ENCODE data around the gene CNGA4. TPM values are rescaled to one million over a fixed set of nuclear protein-coding genes. Genes with fewer than 3 reads are reported as not detected.

The CNGA4 gene
- total RNA-seq, 1 donor from 2014 or later: not detected

DNA sequence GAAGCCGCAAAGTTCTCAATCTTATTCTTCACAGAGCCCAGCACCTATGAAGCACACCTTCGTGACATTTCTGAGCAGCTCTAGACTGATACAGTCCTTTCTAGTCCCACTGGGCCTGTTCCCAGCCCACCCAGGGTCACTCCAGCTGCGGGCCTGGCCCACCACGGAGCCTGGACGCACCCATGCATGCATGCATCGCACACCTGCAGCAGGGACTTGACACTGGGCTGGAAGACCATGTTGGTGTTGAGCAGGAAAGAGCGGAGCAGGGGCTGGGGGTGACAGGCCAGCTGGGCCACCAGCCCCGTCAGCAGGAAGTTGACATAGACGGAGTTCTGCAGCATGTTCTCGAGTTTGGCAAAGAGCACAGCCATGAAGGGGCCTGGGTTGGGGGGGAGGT is 24.4 kb upstream of the CNGA4 start:
- H3K4me3 ChIP-seq: no peak overlapping the region
- ATAC-seq: no peak
- no peak overlapping the region for H3K27ac ChIP-seq
- peaks cover 97% of the 10 kb centered on the region for H3K36me3 ChIP-seq
- no peaks in the 10 kb centered on the region for H3K9me3 ChIP-seq
- DNase-seq: no peak
- no peak for TF ChIP-seq CTCF (IDR thresholded peaks at IDR 0.05)
- H3K27me3 ChIP-seq: no peaks in the 10 kb centered on the region
- intact Hi-C loops (cut with DNase I): no loop called here
- H3K4me1 ChIP-seq: no peaks in the 10 kb centered on the region

DNA sequence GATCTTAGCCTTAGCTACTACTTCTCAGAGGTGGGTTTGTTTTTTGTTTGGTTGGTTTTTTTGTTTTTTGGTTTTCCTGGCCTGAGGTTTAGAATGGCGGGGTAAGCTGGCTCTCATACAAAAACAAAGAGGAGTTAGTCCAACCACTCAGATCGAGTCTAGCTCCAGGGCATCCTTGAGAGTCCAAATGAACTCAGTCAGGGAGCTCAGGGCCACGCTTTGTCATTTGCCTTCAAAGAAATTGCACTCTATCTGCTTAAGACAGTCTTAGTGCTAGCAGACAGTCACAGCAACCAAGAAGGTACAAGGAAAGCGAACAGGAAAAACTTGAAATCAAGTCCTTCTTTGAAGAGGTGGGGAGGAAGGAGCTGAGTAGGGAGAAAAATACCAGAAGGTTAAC is 22.4 kb upstream of the CNGA4 start:
- H3K36me3 ChIP-seq: peaks cover 99% of the 10 kb centered on the region
- DNase-seq (no peak), ATAC-seq (no peak)
- no peaks in the 10 kb centered on the region for H3K9me3 ChIP-seq
- no peak for TF ChIP-seq CTCF (IDR thresholded peaks at IDR 0.05)
- intact Hi-C loops (cut with DNase I): no loop called here
- H3K4me3 ChIP-seq: no peak overlapping the region
- H3K27ac ChIP-seq: no peak overlapping the region
- H3K27me3 ChIP-seq: no peaks in the 10 kb centered on the region
- H3K4me1 ChIP-seq: no peaks in the 10 kb centered on the region

- peaks cover 99% of the 10 kb centered on the region for H3K36me3 ChIP-seq
- no peak for DNase-seq
- intact Hi-C loops (cut with DNase I): no loop called here
Observed at GRCh38 chr11:6217722-6218121, 21.2 kb upstream of the CNGA4 start.

DNA sequence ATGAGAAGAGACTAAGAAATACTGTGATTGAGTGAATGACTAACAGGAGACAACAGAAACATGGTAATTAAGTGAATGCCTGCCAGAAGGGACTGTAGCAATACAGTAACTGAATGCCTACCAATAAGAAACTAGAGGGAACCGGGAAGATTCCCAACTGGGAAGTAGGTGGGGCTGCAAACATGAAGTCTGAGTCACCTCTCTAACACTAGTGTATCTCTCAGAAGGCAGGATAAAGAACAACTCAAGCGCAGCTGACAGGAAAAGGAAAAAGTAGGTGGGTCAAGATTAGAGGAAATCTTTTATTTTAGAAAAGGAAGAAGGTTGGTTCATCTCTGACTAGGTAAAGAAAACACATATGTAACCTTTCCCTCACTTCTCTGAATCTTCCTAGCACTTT is 19.5 kb upstream of the CNGA4 start:
- DNase-seq (no peak), ATAC-seq (peak; percentile 64)
- H3K9me3 ChIP-seq: no peaks in the 10 kb centered on the region
- intact Hi-C loops (cut with DNase I): no loop called here
- no peaks in the 10 kb centered on the region for H3K27me3 ChIP-seq
- H3K36me3 ChIP-seq: peaks cover 99% of the 10 kb centered on the region
- H3K4me3 ChIP-seq: no peak overlapping the region
- TF ChIP-seq CTCF (IDR thresholded peaks at IDR 0.05): no peak
- H3K4me1 ChIP-seq: no peaks in the 10 kb centered on the region
- no peak overlapping the region for H3K27ac ChIP-seq

More at GRCh38 chr11:6217722-6218121, 21.2 kb upstream of the CNGA4 start:
- Histone ChIP-seq H3K27me3 (no peaks in the 10 kb centered on the region), H3K9me3 (no peaks in the 10 kb centered on the region), H3K27ac (no peak overlapping the region), H3K4me3 (no peak overlapping the region), H3K4me1 (no peaks in the 10 kb centered on the region)
- no peak for TF ChIP-seq CTCF (IDR thresholded peaks at IDR 0.05)
- no peak for ATAC-seq

DNA sequence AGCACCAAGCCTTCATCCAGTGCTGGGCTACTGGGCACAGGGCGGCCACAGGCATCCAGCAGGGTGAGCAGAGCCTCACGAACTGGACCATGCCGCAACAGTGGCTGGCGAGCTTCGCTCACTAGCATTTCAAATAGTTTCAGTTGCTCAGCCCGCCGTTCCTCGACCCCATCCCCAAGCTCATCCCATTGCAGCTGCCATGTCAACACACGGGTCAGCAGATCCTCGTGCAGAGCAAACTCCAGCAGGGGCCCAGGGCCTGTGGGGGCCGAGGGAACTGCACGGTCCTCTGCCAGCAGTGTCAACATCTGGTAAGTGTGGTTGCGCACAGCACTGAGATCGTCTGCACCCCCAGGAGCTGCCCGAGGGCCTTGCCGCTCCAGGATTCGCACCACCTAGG is 15.0 kb upstream of the CNGA4 start:
- no peaks in the 10 kb centered on the region for H3K27me3 ChIP-seq
- H3K4me1 ChIP-seq: peaks cover 18% of the 10 kb centered on the region
- no peaks in the 10 kb centered on the region for H3K9me3 ChIP-seq
- H3K4me3 ChIP-seq: no peak overlapping the region
- H3K36me3 ChIP-seq: peaks cover 57% of the 10 kb centered on the region
- intact Hi-C loops (cut with DNase I): no loop called here
- H3K27ac ChIP-seq: no peak overlapping the region
- ATAC-seq: no peak
- no peak for TF ChIP-seq CTCF (IDR thresholded peaks at IDR 0.05)
- no peak for DNase-seq

DNA sequence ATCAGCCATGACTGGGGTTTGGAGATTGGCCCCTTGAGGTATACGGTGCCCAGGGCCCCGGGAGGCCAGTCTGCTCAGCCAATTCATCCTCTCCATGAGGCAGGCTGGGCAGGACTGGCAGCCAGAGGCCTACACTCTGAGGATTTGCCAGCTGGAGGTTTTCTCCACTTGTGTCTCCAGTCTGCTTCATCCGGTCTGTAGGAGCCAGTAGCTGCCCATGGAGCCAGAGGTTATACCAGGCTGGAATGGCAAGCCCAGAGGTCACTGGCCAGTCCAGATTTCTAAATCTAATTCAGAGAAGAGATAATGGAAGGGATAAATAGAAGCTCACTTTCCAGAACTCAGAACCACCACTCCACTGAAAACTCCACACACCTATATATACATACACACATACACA is 14.5 kb upstream of the CNGA4 start:
- DNase-seq (no peak), ATAC-seq (no peak)
- peaks cover 20% of the 10 kb centered on the region for H3K4me1 ChIP-seq
- H3K4me3 ChIP-seq: no peak overlapping the region
- H3K36me3 ChIP-seq: peaks cover 51% of the 10 kb centered on the region
- no peaks in the 10 kb centered on the region for H3K9me3 ChIP-seq
- no peaks in the 10 kb centered on the region for H3K27me3 ChIP-seq
- peak overlapping the region; percentile 19 for H3K27ac ChIP-seq
- no peak for TF ChIP-seq CTCF (IDR thresholded peaks at IDR 0.05)
- intact Hi-C loops (cut with DNase I): no loop called here
